Epithelial cell of esophagus (primary cell): ENCODE data around the gene GSTM1.
"Not testable (repeated sequence)": the region's sequence is repeated elsewhere in the genome, so short reads cannot be mapped to it uniquely, and the experiment has no call there.

Experiments used
- DNase-seq: peaks from one replicate; pipeline ENCODE4 v3.0.0; 2010; ENCODE audit warnings: low read depth
- H3K4me3 ChIP-seq: 2 replicates; pipeline ENCODE4 v1.5.1; 2011; ENCODE audit warnings: mild to moderate bottlenecking, low read length, control low read depth
- CTCF ChIP-seq: IDR thresholded peaks from 2 replicates; pipeline ENCODE4 v1.5.1; 2011; ENCODE audit warnings: low read depth, mild to moderate bottlenecking, low read length, control low read depth, inconsistent platforms; ENCODE audit not compliant: insufficient read depth; ENCODE audit errors: missing control alignments

GSTM1 gene

GRCh38 chr1:109697066-109697465, 9.4 kb downstream of the GSTM1 start:
- H3K4me3 ChIP-seq: no peak overlapping the region
- TF ChIP-seq CTCF: no peak
- DNase-seq: no peak

GRCh38 chr1:109697861-109698260, 10.2 kb downstream of the GSTM1 start:
- DNase-seq, H3K4me3 ChIP-seq: not testable (repeated sequence)

GRCh38 chr1:109702940-109703339, 15.3 kb downstream of the GSTM1 start:
- H3K4me3 ChIP-seq, DNase-seq: not testable (repeated sequence)

GRCh38 chr1:109704173-109704572, 16.6 kb downstream of the GSTM1 start:
- no peak for DNase-seq
- TF ChIP-seq CTCF: peak; percentile 2
- H3K4me3 ChIP-seq: no peak overlapping the region

GRCh38 chr1:109705411-109705810, 17.8 kb downstream of the GSTM1 start:
- no peak for TF ChIP-seq CTCF
- DNase-seq: no peak
- H3K4me3 ChIP-seq: no peak overlapping the region

GRCh38 chr1:109708949-109709348, 21.3 kb downstream of the GSTM1 start:
- H3K4me3 ChIP-seq, DNase-seq: not testable (repeated sequence)

GRCh38 chr1:109709822-109710221, 22.2 kb downstream of the GSTM1 start:
- DNase-seq, H3K4me3 ChIP-seq: not testable (repeated sequence)

- not testable (repeated sequence) for H3K4me3 ChIP-seq, DNase-seq
These were observed 24.1 kb downstream of the GSTM1 start, which contains the start of gene GSTM5 for GRCh38 chr1:109711593-109712320. GSTM5 (plus strand) TSS chr1:109712251; CDS start chr1:109712313, 62 bp downstream.

- H3K4me3 ChIP-seq: no peak overlapping the region
- TF ChIP-seq CTCF: no peak
- DNase-seq: no peak
These were observed 24.8 kb downstream of the GSTM1 start for GRCh38 chr1:109712321-109712864.

GRCh38 chr1:109713636-109714035, 26.0 kb downstream of the GSTM1 start:
- TF ChIP-seq CTCF: no peak
- H3K4me3 ChIP-seq: no peak overlapping the region
- DNase-seq: no peak
